ENCODE results near the gene CLEC2B.

GRCh38 chr12:9851927-9852326, 17.2 kb downstream of the CLEC2B start:
- TF ChIP-seq CTCF (IDR thresholded peaks at IDR 0.05; ENCODE audit: borderline replicate concordance, extremely low read depth, low read length, poor library complexity, severe bottlenecking) (no peak), EZH2 (IDR thresholded peaks at IDR 0.05; ENCODE audit: borderline replicate concordance, low read depth, low read length, severe bottlenecking) (no peak)
